Neural cell (in vitro differentiated cells): ENCODE measurements around the gene TACC3.

ENCODE experiments used
- EP300 ChIP-seq: fragments of 450-650 bp; conservative IDR thresholded peaks from 2 replicates; pipeline ENCODE4 v1.6.1; 2014; ENCODE audit warnings: antibody characterized with exemption, mild to moderate bottlenecking, moderate library complexity; ENCODE audit not compliant: poor library complexity, severe bottlenecking
- EZH2 ChIP-seq: fragments of 200-600, 300-800 bp; shearing (Covaris generic), sonication (generic); IDR thresholded peaks from 2 replicates; pipeline ENCODE4 v1.6.1; 2014; ENCODE audit warnings: antibody characterized with exemption, low read length, borderline replicate concordance, mild to moderate bottlenecking; ENCODE audit not compliant: insufficient read depth, poor library complexity, severe bottlenecking
- MXI1 ChIP-seq: fragments of 450-650 bp; conservative IDR thresholded peaks from 2 replicates; pipeline ENCODE4 v1.6.1; 2014; ENCODE audit warnings: antibody characterized with exemption, mild to moderate bottlenecking; ENCODE audit not compliant: poor library complexity, severe bottlenecking
- POLR2AphosphoS5 ChIP-seq: IDR thresholded peaks from 2 replicates; pipeline ENCODE4 v1.6.1; 2012
- TF ChIP-seq, protein P1 (sequence below): fragments of 450-650 bp; IDR thresholded peaks from 2 replicates; pipeline ENCODE4 v1.5.1; 2014; ENCODE audit warnings: antibody characterized with exemption, mild to moderate bottlenecking, moderate library complexity; ENCODE audit not compliant: poor library complexity, severe bottlenecking

DNA sequence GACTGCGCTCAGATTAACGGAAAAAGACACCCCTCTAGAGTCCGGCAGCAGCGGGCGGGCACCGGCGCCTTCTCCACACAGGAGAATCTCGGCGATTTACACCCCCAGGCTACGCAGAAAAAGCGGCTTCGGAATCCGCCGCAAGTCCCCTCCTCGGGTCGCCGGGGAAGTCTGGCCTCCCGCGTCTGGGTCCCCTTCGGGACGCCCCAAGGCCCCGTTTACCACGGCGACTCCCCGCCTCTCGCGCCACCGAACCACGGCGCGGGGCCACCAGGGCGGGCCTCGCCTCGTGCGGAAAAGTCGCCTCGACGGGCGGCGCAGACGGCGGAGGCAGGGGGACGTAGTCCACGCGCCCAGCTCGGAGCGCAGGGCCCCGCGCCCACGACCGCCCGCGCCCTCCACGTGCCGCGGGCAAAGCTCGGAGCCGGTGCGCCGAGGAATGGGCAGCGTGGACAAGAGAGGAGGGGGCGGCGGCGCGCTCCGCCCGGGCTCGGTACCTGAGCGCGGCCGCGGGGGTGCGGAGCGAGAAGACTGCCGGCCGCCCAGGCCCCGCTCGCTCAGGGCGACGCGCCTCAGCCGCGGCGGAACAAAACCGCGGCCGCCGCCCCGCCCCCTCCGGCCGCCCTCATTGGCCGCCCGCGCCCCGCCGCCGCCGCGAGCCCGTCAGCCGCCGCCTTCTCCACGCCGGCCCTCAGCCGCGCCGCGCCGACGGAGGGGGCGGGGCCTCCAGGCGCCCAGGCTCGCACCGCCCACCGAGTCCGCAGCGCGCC is 37.4 kb upstream of the TACC3 start, which contains the start of gene FAM53A:
- TF ChIP-seq, protein P1, sequence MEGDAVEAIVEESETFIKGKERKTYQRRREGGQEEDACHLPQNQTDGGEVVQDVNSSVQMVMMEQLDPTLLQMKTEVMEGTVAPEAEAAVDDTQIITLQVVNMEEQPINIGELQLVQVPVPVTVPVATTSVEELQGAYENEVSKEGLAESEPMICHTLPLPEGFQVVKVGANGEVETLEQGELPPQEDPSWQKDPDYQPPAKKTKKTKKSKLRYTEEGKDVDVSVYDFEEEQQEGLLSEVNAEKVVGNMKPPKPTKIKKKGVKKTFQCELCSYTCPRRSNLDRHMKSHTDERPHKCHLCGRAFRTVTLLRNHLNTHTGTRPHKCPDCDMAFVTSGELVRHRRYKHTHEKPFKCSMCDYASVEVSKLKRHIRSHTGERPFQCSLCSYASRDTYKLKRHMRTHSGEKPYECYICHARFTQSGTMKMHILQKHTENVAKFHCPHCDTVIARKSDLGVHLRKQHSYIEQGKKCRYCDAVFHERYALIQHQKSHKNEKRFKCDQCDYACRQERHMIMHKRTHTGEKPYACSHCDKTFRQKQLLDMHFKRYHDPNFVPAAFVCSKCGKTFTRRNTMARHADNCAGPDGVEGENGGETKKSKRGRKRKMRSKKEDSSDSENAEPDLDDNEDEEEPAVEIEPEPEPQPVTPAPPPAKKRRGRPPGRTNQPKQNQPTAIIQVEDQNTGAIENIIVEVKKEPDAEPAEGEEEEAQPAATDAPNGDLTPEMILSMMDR, result no peak
- TF ChIP-seq POLR2AphosphoS5 (no peak), EP300 (no peak), MXI1 (no peak), EZH2 (no peak)
